ENCODE data around the gene KCND2. TPM values are rescaled to one million over a fixed set of nuclear protein-coding genes. Genes with fewer than 3 reads are reported as not detected.

Gene KCND2
- total RNA-seq, 1 donor from 2014 or later, result 0.61 TPM

GRCh38 chr7:120793213-120793936 is 520.4 kb downstream of the KCND2 start:
- peaks cover 18% of the 10 kb centered on the region for H3K4me1 Mint-ChIP-seq
- no peak for TF ChIP-seq CTCF (conservative IDR thresholded peaks at IDR 0.05)
- no peaks in the 10 kb centered on the region for H3K27me3 Mint-ChIP-seq (ENCODE audit: low read depth)
- no peak overlapping the region for H3K4me3 Mint-ChIP-seq
- no peak overlapping the region for H3K27ac Mint-ChIP-seq (ENCODE audit: unreplicated experiment)
- peaks cover 20% of the 10 kb centered on the region for H3K36me3 Mint-ChIP-seq (ENCODE audit: low read depth)
- H3K9me3 Mint-ChIP-seq, result peaks cover 8% of the 10 kb centered on the region
- no peak for DNase-seq (ENCODE audit: low read depth, low spot score)

GRCh38 chr7:120794106-120794729 is 521.2 kb downstream of the KCND2 start:
- peaks cover 10% of the 10 kb centered on the region for H3K9me3 Mint-ChIP-seq
- no peaks in the 10 kb centered on the region for H3K27me3 Mint-ChIP-seq (ENCODE audit: low read depth)
- H3K27ac Mint-ChIP-seq (ENCODE audit: unreplicated experiment), result no peak overlapping the region
- no peak for DNase-seq (ENCODE audit: low read depth, low spot score)
- TF ChIP-seq CTCF (conservative IDR thresholded peaks at IDR 0.05), result no peak
- H3K36me3 Mint-ChIP-seq (ENCODE audit: low read depth), result peaks cover 25% of the 10 kb centered on the region
- H3K4me1 Mint-ChIP-seq, result peaks cover 18% of the 10 kb centered on the region
- no peak overlapping the region for H3K4me3 Mint-ChIP-seq

GRCh38 chr7:120797026-120797645 is 524.2 kb downstream of the KCND2 start:
- Mint-ChIP-seq H3K36me3 (ENCODE audit: low read depth) (peaks cover 31% of the 10 kb centered on the region), H3K4me1 (peaks cover 14% of the 10 kb centered on the region), H3K9me3 (peaks cover 12% of the 10 kb centered on the region), H3K27ac (ENCODE audit: unreplicated experiment) (no peak overlapping the region), H3K27me3 (ENCODE audit: low read depth) (no peaks in the 10 kb centered on the region), H3K4me3 (no peak overlapping the region)
- TF ChIP-seq CTCF (conservative IDR thresholded peaks at IDR 0.05), result no peak
- no peak for DNase-seq (ENCODE audit: low read depth, low spot score)

- Mint-ChIP-seq H3K27me3 (ENCODE audit: low read depth) (no peaks in the 10 kb centered on the region), H3K27ac (ENCODE audit: unreplicated experiment) (no peak overlapping the region), H3K36me3 (ENCODE audit: low read depth) (peaks cover 31% of the 10 kb centered on the region), H3K4me1 (peaks cover 4% of the 10 kb centered on the region), H3K4me3 (no peak overlapping the region), H3K9me3 (peaks cover 12% of the 10 kb centered on the region)
- no peak for TF ChIP-seq CTCF (conservative IDR thresholded peaks at IDR 0.05)
- DNase-seq (ENCODE audit: low read depth, low spot score), result no peak
Observed at GRCh38 chr7:120799147-120799546, 526.2 kb downstream of the KCND2 start.

All from neural crest cell (in vitro differentiated cells).